Astrocyte (in vitro differentiated cells and primary cell): ENCODE data around the gene LMF1. TPM values are rescaled to one million over a fixed set of nuclear protein-coding genes. Genes with fewer than 3 reads are reported as not detected.

Experiments used
- DNase-seq: peaks from one replicate; pipeline ENCODE4 v3.0.0-alpha.2; 2010; ENCODE audit warnings: low read depth
- FAIRE-seq: peaks from 2 replicates; lab custom pipeline; 2011; peaks lifted over from hg19 to GRCh38; lab: Jason Lieb, UNC
- H2AFZ ChIP-seq: 2 replicates; pipeline ENCODE4 v1.6.0; 2012; ENCODE audit warnings: low read depth, low read length, inconsistent platforms
- H3K27ac ChIP-seq: 2 replicates; pipeline ENCODE4 v1.5.1; 2011; ENCODE audit warnings: low read depth, low read length, inconsistent platforms
- H3K27me3 ChIP-seq: 2 replicates; pipeline ENCODE4 v1.6.0; 2011; ENCODE audit warnings: low read length, inconsistent platforms; ENCODE audit not compliant: insufficient read depth
- H3K36me3 ChIP-seq: 2 replicates; pipeline ENCODE4 v1.5.1; 2011; ENCODE audit warnings: low read length, inconsistent platforms; ENCODE audit not compliant: insufficient read depth
- H3K4me1 ChIP-seq: 2 replicates; pipeline ENCODE4 v1.5.1; 2011; ENCODE audit warnings: low read length, inconsistent platforms; ENCODE audit not compliant: insufficient read depth
- H3K4me2 ChIP-seq: 2 replicates; pipeline ENCODE4 v1.6.0; 2012; ENCODE audit warnings: low read length, inconsistent platforms
- H3K4me3 ChIP-seq: 2 replicates; pipeline ENCODE4 v1.5.1; 2011; ENCODE audit warnings: low read depth, mild to moderate bottlenecking, low read length, inconsistent platforms; ENCODE audit not compliant: insufficient read depth
- H3K79me2 ChIP-seq: 2 replicates; pipeline ENCODE4 v1.6.0; 2012; ENCODE audit warnings: mild to moderate bottlenecking, low read length, inconsistent platforms; ENCODE audit not compliant: insufficient read depth
- H3K9ac ChIP-seq: 2 replicates; pipeline ENCODE4 v1.6.0; 2012; ENCODE audit warnings: mild to moderate bottlenecking, low read length, inconsistent platforms
- H3K9me3 ChIP-seq: 2 replicates; pipeline ENCODE4 v1.5.1; 2012; ENCODE audit warnings: low read depth, mild to moderate bottlenecking, low read length, inconsistent platforms; ENCODE audit not compliant: insufficient read depth
- H4K20me1 ChIP-seq: 2 replicates; pipeline ENCODE4 v1.6.0; 2012; ENCODE audit warnings: low read length, inconsistent platforms; ENCODE audit not compliant: insufficient read depth
- H3K27ac Mint-ChIP-seq: one replicate; pipeline ENCODE4 v1.8.0; 2021; ENCODE audit warnings: mild to moderate bottlenecking, mixed read lengths; ENCODE audit not compliant: unreplicated experiment
- H3K27me3 Mint-ChIP-seq: one replicate; pipeline ENCODE4 v1.8.0; 2021; ENCODE audit warnings: low read depth, mixed read lengths; ENCODE audit not compliant: unreplicated experiment
- H3K36me3 Mint-ChIP-seq: one replicate; pipeline ENCODE4 v1.8.0; 2021; ENCODE audit warnings: low read depth, mixed read lengths; ENCODE audit not compliant: unreplicated experiment
- H3K4me1 Mint-ChIP-seq: one replicate; pipeline ENCODE4 v1.8.0; 2021; ENCODE audit warnings: low read depth, mixed read lengths; ENCODE audit not compliant: unreplicated experiment
- H3K4me3 Mint-ChIP-seq: one replicate; pipeline ENCODE4 v1.8.0; 2021; ENCODE audit warnings: mild to moderate bottlenecking, moderate library complexity, mixed read lengths; ENCODE audit not compliant: unreplicated experiment
- H3K9me3 Mint-ChIP-seq: one replicate; pipeline ENCODE4 v1.8.0; 2021; ENCODE audit warnings: mild to moderate bottlenecking, mixed read lengths; ENCODE audit not compliant: unreplicated experiment
- EZH2 ChIP-seq: IDR thresholded peaks from 2 replicates; pipeline ENCODE4 v1.6.1; 2012; ENCODE audit warnings: mild to moderate bottlenecking, low read length, inconsistent platforms; ENCODE audit not compliant: insufficient read depth
- total RNA-seq: library from RNA; stranded (reverse); gene quantifications from 2 replicates; pipeline ENCODE4 v1.2.1, GENCODE V29; 2021
- TF ChIP-seq, protein P1 (sequence below): IDR thresholded peaks from 2 replicates; pipeline ENCODE4 v1.5.1; 2011; ENCODE audit warnings: low read depth, mild to moderate bottlenecking, inconsistent platforms, low read length, moderate library complexity; ENCODE audit not compliant: insufficient read depth

Gene LMF1
- total RNA-seq, 1 donor from 2014 or later, result 12.6 TPM

DNA sequence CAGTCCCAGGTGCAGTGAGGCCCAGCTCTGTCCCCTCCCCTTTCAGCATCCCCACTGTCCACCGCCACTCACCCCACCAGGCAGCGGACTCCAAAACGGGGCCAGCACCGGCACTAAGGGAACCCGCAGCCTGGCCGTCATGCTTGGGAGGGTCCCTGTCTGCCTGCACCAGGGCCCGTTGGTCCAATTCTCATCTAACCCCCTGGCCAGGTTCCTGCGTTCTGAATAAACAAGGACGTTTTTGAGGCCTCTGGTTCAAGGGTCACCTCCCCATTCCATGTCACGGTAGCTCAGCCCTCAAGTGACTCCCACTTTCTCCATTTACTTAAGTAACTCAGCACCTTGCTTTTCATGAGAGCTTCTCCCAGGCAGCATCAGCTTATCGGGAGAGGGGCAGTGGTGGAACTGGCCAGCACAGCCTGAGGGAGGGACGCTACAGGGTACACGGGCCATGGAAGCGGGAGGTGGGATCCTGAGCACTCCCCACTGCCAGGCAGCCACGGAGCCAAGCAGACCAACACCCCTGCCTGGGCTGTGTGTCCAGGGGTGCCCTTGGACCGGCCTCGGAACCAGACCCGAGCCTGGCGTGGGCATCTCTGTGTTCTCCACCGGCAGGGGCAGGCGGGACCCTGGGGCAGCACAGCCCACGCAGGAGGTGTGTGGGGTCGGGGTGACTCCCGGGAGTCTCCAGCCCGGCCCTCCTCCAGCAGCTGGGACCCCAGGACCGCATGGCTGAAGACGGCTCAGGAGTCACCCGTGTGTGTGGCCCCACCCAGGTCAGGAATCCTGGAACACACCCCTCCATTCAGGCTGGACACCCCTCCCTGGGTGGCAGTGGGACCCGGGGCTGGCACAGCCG is 95.4 kb downstream of the LMF1 start:
- DNase-seq (no peak), FAIRE-seq (no peak)
- Histone ChIP-seq H3K79me2 (no peaks in the 10 kb centered on the region), H3K4me3 (no peak overlapping the region), H3K4me1 (no peaks in the 10 kb centered on the region), H3K4me2 (no peak overlapping the region), H3K27me3 (no peaks in the 10 kb centered on the region), H3K9me3 (no peaks in the 10 kb centered on the region), H3K36me3 (no peaks in the 10 kb centered on the region), H4K20me1 (no peaks in the 10 kb centered on the region), H3K27ac (no peak overlapping the region), H2AFZ (no peak overlapping the region), H3K9ac (no peak overlapping the region)
- H3K27me3 Mint-ChIP-seq, result peaks cover 21% of the 10 kb centered on the region
- peaks cover 2% of the 10 kb centered on the region for H3K9me3 Mint-ChIP-seq
- no peak overlapping the region for H3K4me3 Mint-ChIP-seq
- no peaks in the 10 kb centered on the region for H3K4me1 Mint-ChIP-seq
- H3K36me3 Mint-ChIP-seq, result peaks cover 4% of the 10 kb centered on the region
- no peak overlapping the region for H3K27ac Mint-ChIP-seq
- TF ChIP-seq EZH2, result no peak
- TF ChIP-seq, protein P1, sequence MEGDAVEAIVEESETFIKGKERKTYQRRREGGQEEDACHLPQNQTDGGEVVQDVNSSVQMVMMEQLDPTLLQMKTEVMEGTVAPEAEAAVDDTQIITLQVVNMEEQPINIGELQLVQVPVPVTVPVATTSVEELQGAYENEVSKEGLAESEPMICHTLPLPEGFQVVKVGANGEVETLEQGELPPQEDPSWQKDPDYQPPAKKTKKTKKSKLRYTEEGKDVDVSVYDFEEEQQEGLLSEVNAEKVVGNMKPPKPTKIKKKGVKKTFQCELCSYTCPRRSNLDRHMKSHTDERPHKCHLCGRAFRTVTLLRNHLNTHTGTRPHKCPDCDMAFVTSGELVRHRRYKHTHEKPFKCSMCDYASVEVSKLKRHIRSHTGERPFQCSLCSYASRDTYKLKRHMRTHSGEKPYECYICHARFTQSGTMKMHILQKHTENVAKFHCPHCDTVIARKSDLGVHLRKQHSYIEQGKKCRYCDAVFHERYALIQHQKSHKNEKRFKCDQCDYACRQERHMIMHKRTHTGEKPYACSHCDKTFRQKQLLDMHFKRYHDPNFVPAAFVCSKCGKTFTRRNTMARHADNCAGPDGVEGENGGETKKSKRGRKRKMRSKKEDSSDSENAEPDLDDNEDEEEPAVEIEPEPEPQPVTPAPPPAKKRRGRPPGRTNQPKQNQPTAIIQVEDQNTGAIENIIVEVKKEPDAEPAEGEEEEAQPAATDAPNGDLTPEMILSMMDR, result no peak

DNA sequence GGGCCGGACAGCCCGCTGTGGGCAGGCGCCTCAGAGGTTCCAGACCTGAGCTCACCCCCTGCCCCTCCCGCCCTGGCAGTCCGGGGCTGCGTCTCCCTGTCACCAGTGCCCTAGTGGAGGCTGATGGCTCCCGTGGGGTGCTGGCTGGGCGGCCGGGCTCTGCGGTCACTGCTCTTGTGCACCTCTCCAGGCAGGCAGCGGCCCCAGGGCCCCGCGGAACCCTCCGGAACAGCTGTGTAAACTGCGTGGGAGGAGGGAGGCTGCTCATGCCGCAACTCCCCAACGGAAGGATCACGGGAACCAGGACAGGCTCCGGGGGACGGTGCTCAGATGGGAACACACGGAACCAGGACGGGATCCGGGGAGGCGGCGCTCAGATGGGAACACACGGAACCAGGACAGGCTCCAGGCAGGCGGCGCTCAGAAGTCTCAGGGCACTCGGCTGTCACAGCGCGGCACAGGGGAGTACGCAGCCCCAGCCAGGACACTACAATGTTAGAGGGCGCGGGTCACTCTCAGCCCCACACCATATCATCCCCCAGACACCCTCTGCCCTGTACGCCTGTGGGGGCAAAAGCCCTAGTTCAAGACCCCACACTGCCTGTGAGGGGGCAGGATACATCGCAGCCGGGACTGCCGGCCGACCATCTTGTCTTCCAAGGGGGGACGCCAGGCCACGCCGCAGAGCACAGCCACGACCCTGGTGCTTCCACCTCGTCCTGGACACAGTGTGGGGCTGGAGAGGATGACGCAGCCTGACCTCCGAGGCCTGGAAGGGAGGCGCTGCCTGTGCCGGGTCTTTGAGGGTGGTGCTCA is 96.2 kb downstream of the LMF1 start:
- TF ChIP-seq, protein P1, result no peak
- no peak for TF ChIP-seq EZH2
- peaks cover 21% of the 10 kb centered on the region for H3K27me3 Mint-ChIP-seq

More for the DNA sequence above, 96.2 kb downstream of the LMF1 start:
- H3K9me3 Mint-ChIP-seq, result peaks cover 2% of the 10 kb centered on the region
- no peaks in the 10 kb centered on the region for H3K9me3 ChIP-seq
- H2AFZ ChIP-seq, result no peak overlapping the region
- H3K36me3 Mint-ChIP-seq, result peaks cover 4% of the 10 kb centered on the region
- FAIRE-seq (no peak), DNase-seq (no peak)
- no peak overlapping the region for H3K27ac ChIP-seq
- H4K20me1 ChIP-seq, result no peaks in the 10 kb centered on the region
- no peaks in the 10 kb centered on the region for H3K4me1 Mint-ChIP-seq
- H3K27me3 ChIP-seq, result no peaks in the 10 kb centered on the region
- H3K27ac Mint-ChIP-seq, result no peak overlapping the region
- H3K9ac ChIP-seq, result no peak overlapping the region
- H3K79me2 ChIP-seq, result no peaks in the 10 kb centered on the region
- H3K4me1 ChIP-seq, result no peaks in the 10 kb centered on the region
- no peak overlapping the region for H3K4me3 Mint-ChIP-seq
- H3K36me3 ChIP-seq, result no peaks in the 10 kb centered on the region
- H3K4me3 ChIP-seq, result no peak overlapping the region
- no peak overlapping the region for H3K4me2 ChIP-seq
